Keratinocyte (primary cell): Measurements from ENCODE around the gene POR. TPM values are rescaled to one million over a fixed set of nuclear protein-coding genes. Genes with fewer than 3 reads are reported as not detected.

ENCODE experiments used
- DNase-seq: peaks from one replicate; pipeline ENCODE4 v3.0.0-alpha.2; 2011; ENCODE audit warnings: low read depth, missing footprints, low spot score
- FAIRE-seq: peaks from 2 replicates; lab custom pipeline; 2011; peaks lifted over from hg19 to GRCh38; lab: Jason Lieb, UNC
- H2AFZ ChIP-seq: 2 replicates; pipeline ENCODE4 v1.6.0; 2012; ENCODE audit warnings: low read length, control low read depth, inconsistent platforms; ENCODE audit not compliant: control insufficient read depth
- H3K27ac ChIP-seq: 2 replicates; pipeline ENCODE4 v1.5.1; 2011; ENCODE audit warnings: low read length; ENCODE audit not compliant: control insufficient read depth, insufficient read depth
- H3K27me3 ChIP-seq: 3 replicates; pipeline ENCODE4 v1.6.0; 2011; ENCODE audit warnings: low read length; ENCODE audit not compliant: control insufficient read depth, insufficient read depth; ENCODE audit errors: extremely low read depth
- H3K36me3 ChIP-seq, 2 experiments: 2 replicates in 1 of 2; 3 replicates in 1 of 2; pipeline ENCODE4 v1.5.1; 2011; ENCODE audit warnings: low read length in 2 of 2, mild to moderate bottlenecking in 1 of 2; ENCODE audit not compliant: control insufficient read depth in 2 of 2, insufficient read depth in 2 of 2; ENCODE audit errors: extremely low read depth in 1 of 2
- H3K4me1 ChIP-seq: 3 replicates; pipeline ENCODE4 v1.5.1; 2011; ENCODE audit warnings: low read length; ENCODE audit not compliant: control insufficient read depth, insufficient read depth; ENCODE audit errors: extremely low read depth
- H3K4me2 ChIP-seq: 3 replicates; pipeline ENCODE4 v1.6.0; 2011; ENCODE audit warnings: low read depth, low read length; ENCODE audit not compliant: control insufficient read depth, insufficient read depth; ENCODE audit errors: extremely low read depth
- H3K4me3 ChIP-seq, 3 experiments: fragments of 200-600 bp in 1 of 3; sonication (generic) in 1 of 3; 2 replicates in 2 of 3; 3 replicates in 1 of 3; pipeline ENCODE4 v1.5.1; 2011 to 2016; ENCODE audit warnings: low read length in 3 of 3, mild to moderate bottlenecking in 3 of 3, control low read depth in 2 of 3, inconsistent platforms in 1 of 3, low read depth in 1 of 3, mixed read lengths in 1 of 3, mixed run types in 1 of 3, moderate library complexity in 1 of 3; ENCODE audit not compliant: control insufficient read depth in 2 of 3, insufficient read depth in 2 of 3; ENCODE audit errors: extremely low read depth in 1 of 3
- H3K79me2 ChIP-seq: 2 replicates; pipeline ENCODE4 v1.6.0; 2012; ENCODE audit warnings: low read length; ENCODE audit not compliant: control insufficient read depth, insufficient read depth
- H3K9ac ChIP-seq: 3 replicates; pipeline ENCODE4 v1.6.0; 2011; ENCODE audit warnings: low read length; ENCODE audit not compliant: control insufficient read depth, insufficient read depth; ENCODE audit errors: extremely low read depth
- H3K9me1 ChIP-seq: 3 replicates; pipeline ENCODE4 v1.6.0; 2011; ENCODE audit warnings: low read length; ENCODE audit not compliant: control insufficient read depth, insufficient read depth; ENCODE audit errors: extremely low read depth
- H3K9me3 ChIP-seq: 2 replicates; pipeline ENCODE4 v1.5.1; 2012; ENCODE audit warnings: low read depth, low read length; ENCODE audit not compliant: control insufficient read depth
- H4K20me1 ChIP-seq: 3 replicates; pipeline ENCODE4 v1.6.0; 2011; ENCODE audit warnings: low read length; ENCODE audit not compliant: control insufficient read depth, insufficient read depth; ENCODE audit errors: extremely low read depth
- EZH2 ChIP-seq: IDR thresholded peaks from one replicate; pipeline ENCODE4 v1.6.1; 2012; ENCODE audit warnings: inconsistent platforms, mild to moderate bottlenecking, low read length, moderate library complexity
- dilution Hi-C: fragments of 300-500 bp; cut with MboI; formaldehyde crosslinking; loops from one replicate; pipeline ENCODE4 v1.7.0; 2020; ENCODE audit warnings: low sequenced_read_pairs; ENCODE audit not compliant: extremely low pct_ligation_motif_present
- polyA plus RNA-seq, 5 experiments: library from polyadenylated mRNA; depleted of rRNA in 3 of 5; stranded (reverse) in 3 of 5; stranded (forward) in 1 of 5; unstranded in 1 of 5; fragments of >200 nt; gene quantifications; 1 replicate in 1 of 5; 2 replicates in 3 of 5; 3 replicates in 1 of 5; pipeline versions ENCODE4 v1.2.1 to v1.2.3, GENCODE V29; 2011 to 2012; ENCODE audit warnings: missing spikeins in 2 of 5, low read depth in 1 of 5, low replicate concordance in 1 of 5
- TF ChIP-seq, protein P1 (sequence below), 3 experiments: IDR thresholded peaks in 1 of 3; conservative IDR thresholded peaks in 1 of 3; optimal IDR thresholded peaks in 1 of 3; 2 replicates in 2 of 3; 3 replicates in 1 of 3; pipeline versions ENCODE3 to v1.5.1; 2011; ENCODE audit warnings: low read length in 3 of 3, mild to moderate bottlenecking in 3 of 3, moderate library complexity in 2 of 3, control low read depth in 1 of 3, inconsistent platforms in 1 of 3; ENCODE audit not compliant: insufficient read depth in 2 of 3; ENCODE audit errors: extremely low read depth in 1 of 3

Gene POR
- polyA plus RNA-seq, 1 donor (not counting 4 experiments of a cell fraction or from before 2014, with no cell fraction given) = 28.6 TPM

DNA sequence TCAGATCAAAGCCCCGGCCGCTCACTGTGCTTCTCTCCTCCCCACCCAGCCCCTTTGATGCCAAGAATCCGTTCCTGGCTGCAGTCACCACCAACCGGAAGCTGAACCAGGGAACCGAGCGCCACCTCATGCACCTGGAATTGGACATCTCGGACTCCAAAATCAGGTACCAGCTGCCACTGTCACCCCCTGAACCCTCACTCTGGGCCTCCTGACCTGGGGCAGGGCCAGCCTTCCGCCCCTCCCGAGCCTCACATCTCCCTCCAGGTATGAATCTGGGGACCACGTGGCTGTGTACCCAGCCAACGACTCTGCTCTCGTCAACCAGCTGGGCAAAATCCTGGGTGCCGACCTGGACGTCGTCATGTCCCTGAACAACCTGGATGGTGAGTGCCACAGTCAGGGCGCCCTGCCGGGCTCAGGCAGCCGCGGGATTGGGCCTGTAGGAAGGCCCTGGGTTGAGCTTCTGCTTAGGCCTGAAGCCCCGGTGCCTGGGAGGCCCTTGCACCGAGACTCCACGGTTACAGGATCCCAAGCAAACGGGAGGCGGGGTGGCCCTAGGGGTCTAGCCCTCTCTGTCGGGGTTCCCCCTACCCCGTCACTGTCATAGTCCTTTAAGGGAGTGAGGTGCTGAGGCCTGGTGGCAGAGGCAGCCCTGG lies 68.6 kb downstream of the POR start:
- no peak for TF ChIP-seq EZH2
- TF ChIP-seq, protein P1, sequence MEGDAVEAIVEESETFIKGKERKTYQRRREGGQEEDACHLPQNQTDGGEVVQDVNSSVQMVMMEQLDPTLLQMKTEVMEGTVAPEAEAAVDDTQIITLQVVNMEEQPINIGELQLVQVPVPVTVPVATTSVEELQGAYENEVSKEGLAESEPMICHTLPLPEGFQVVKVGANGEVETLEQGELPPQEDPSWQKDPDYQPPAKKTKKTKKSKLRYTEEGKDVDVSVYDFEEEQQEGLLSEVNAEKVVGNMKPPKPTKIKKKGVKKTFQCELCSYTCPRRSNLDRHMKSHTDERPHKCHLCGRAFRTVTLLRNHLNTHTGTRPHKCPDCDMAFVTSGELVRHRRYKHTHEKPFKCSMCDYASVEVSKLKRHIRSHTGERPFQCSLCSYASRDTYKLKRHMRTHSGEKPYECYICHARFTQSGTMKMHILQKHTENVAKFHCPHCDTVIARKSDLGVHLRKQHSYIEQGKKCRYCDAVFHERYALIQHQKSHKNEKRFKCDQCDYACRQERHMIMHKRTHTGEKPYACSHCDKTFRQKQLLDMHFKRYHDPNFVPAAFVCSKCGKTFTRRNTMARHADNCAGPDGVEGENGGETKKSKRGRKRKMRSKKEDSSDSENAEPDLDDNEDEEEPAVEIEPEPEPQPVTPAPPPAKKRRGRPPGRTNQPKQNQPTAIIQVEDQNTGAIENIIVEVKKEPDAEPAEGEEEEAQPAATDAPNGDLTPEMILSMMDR (optimal IDR thresholded peaks at IDR 0.05 in 1 of 3, IDR thresholded peaks at IDR 0.05 in 1 of 3, conservative IDR thresholded peaks at IDR 0.05 in 1 of 3; ENCODE audit: extremely low read depth in 1 of 3, insufficient read depth in 2 of 3, low read length in 3 of 3) = no peak
- no peaks in the 10 kb centered on the region for H3K9me3 ChIP-seq
- peaks cover 6 to 29% of the 10 kb centered on the region in 2 experiments for H3K36me3 ChIP-seq
- FAIRE-seq (no peak), DNase-seq (no peak)
- H3K4me2 ChIP-seq = no peak overlapping the region
- no peak overlapping the region for H3K9ac ChIP-seq
- H3K79me2 ChIP-seq = no peaks in the 10 kb centered on the region
- H3K27ac ChIP-seq = no peak overlapping the region
- H3K4me1 ChIP-seq = peaks cover 2% of the 10 kb centered on the region
- no peaks in the 10 kb centered on the region for H4K20me1 ChIP-seq
- H3K4me3 ChIP-seq = no peak overlapping the region
- dilution Hi-C loops = no loop called here
- no peak overlapping the region for H2AFZ ChIP-seq
- no peaks in the 10 kb centered on the region for H3K9me1 ChIP-seq
- no peaks in the 10 kb centered on the region for H3K27me3 ChIP-seq

DNA sequence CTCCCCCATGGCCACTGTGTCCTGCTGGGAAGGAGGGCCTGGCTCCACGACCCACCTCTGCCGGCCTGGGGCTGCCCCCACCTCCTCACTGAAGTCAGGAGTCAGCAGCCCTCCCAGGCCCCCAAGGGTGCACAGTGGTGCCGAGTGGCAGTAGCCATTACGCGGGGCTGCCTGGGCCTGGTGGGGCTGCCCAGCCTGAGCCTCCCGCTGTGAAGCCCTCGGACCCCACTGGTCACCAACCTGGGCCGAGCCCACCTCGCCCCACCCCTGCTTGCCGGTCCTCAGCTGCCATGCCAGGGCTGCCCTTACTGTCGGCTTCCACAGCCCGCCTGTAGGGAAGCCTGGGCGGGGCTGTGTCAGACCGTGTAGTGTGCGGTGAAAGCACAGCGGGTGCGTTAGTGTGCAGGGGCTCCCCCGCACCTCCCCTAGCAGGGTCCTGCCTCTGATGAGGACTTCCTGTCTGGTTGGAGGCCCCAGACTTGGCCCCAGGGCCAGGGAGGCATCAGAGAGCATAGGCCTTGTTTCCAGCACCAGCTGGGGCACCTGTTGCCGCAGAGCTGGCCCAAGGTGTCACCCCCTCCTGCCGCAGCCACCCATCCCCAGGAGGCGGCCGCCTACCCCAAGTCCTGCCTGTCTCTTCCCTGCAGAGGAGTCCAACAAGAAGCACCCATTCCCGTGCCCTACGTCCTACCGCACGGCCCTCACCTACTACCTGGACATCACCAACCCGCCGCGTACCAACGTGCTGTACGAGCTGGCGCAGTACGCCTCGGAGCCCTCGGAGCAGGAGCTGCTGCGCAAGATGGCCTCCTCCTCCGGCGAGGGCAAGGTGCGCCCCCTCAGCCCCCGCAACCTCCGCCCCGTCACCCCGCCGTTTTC lies 69.4 kb downstream of the POR start:
- no peak for TF ChIP-seq EZH2
- TF ChIP-seq, protein P1 (optimal IDR thresholded peaks at IDR 0.05 in 1 of 3, IDR thresholded peaks at IDR 0.05 in 1 of 3, conservative IDR thresholded peaks at IDR 0.05 in 1 of 3; ENCODE audit: extremely low read depth in 1 of 3, insufficient read depth in 2 of 3, low read length in 3 of 3) = no peak
- no peaks in the 10 kb centered on the region for H3K9me3 ChIP-seq
- no peak for DNase-seq
- no peak for FAIRE-seq
- no peaks in the 10 kb centered on the region for H3K27me3 ChIP-seq
- no peak overlapping the region for H3K9ac ChIP-seq
- H3K27ac ChIP-seq = no peak overlapping the region
- H3K9me1 ChIP-seq = no peaks in the 10 kb centered on the region
- no peak overlapping the region for H2AFZ ChIP-seq
- peaks cover 6 to 29% of the 10 kb centered on the region in 2 experiments for H3K36me3 ChIP-seq
- H3K4me2 ChIP-seq = no peak overlapping the region
- dilution Hi-C loops = no loop called here
- no peaks in the 10 kb centered on the region for H3K79me2 ChIP-seq
- peaks cover 2% of the 10 kb centered on the region for H3K4me1 ChIP-seq
- H3K4me3 ChIP-seq = no peak overlapping the region
- H4K20me1 ChIP-seq = no peaks in the 10 kb centered on the region
